Sigmoid colon (tissue), 7 donors: ENCODE results near the gene SERPINB6. TPM values are rescaled to one million over a fixed set of nuclear protein-coding genes. Genes with fewer than 3 reads are reported as not detected.

Experiments used
- DNase-seq: peaks from one replicate; pipeline ENCODE4 v3.0.0-alpha.2; 2019
- H3K27ac ChIP-seq, 4 donors: fragments of 200-600 bp; sonication (generic); one replicate each; pipeline ENCODE4 v1.5.1; 2016 to 2019; ENCODE audit warnings: mild to moderate bottlenecking in 1 of 4
- H3K27me3 ChIP-seq, 3 donors: fragments of 200-600 bp; sonication (generic); one replicate each; pipeline ENCODE4 v1.5.1; 2019; ENCODE audit warnings: mild to moderate bottlenecking in 1 of 3
- H3K36me3 ChIP-seq, 4 donors: fragments of 200-600 bp; sonication (generic); one replicate each; pipeline ENCODE4 v1.5.1; 2016 to 2019
- H3K4me1 ChIP-seq, 4 donors: fragments of 200-600 bp; sonication (generic); one replicate each; pipeline ENCODE4 v1.5.1; 2017 to 2019
- H3K4me3 ChIP-seq, 4 donors: fragments of 200-600 bp; sonication (generic); one replicate each; pipeline ENCODE4 v1.5.1; 2017 to 2019; ENCODE audit warnings: mild to moderate bottlenecking in 2 of 4, moderate library complexity in 1 of 4
- H3K9me3 ChIP-seq, 4 donors: fragments of 200-600 bp in 3 of 4; sonication (generic) in 3 of 4; one replicate each; pipeline versions ENCODE4 v1.5.1 to v1.6.1; 2013 to 2019
- EP300 ChIP-seq, 4 donors: sonication (generic); formaldehyde crosslinking; IDR thresholded peaks; one replicate each; pipeline ENCODE4 v1.6.1; 2017; ENCODE audit warnings: antibody characterized with exemption in 4 of 4
- POLR2A ChIP-seq, 2 donors: fragments of 450-650 bp; IDR thresholded peaks; one replicate each; pipeline ENCODE4 v1.6.1; 2016; ENCODE audit warnings: antibody characterized with exemption in 2 of 2, mild to moderate bottlenecking in 2 of 2, moderate library complexity in 2 of 2
- POLR2AphosphoS5 ChIP-seq, 4 donors: sonication (generic); formaldehyde crosslinking; IDR thresholded peaks; one replicate each; pipeline ENCODE4 v1.6.1; 2017; ENCODE audit warnings: antibody characterized with exemption in 4 of 4
- WGBS, 2 donors: extraction: QIAGEN DNeasy Blood & Tissue Kit; methylation state at CpG; one replicate each; pipeline ENCODE4 v1.1.7; 2013; 5-methylcytosine and 5-hydroxymethylcytosine counted together
- intact Hi-C: fragments of 100-400 bp; cut with DNase I; formaldehyde crosslinking; loops from one replicate; pipeline ENCODE4 v1.15.1; 2023
- polyA plus RNA-seq, 3 donors: library from polyadenylated mRNA; stranded (reverse); fragments of 200-250 nt; gene quantifications; one replicate each; pipeline ENCODE4 v1.2.3, GENCODE V29; 2013
- total RNA-seq, 4 donors: library from RNA; depleted of rRNA; stranded (reverse); fragments of >200 nt; gene quantifications; one replicate each; pipeline ENCODE4 v1.1.0, GENCODE V29; 2016
- TF ChIP-seq, protein P1 (sequence below), 4 experiments: fragments of 450-650 bp in 3 of 4; fragments of 200-600 bp in 1 of 4; IDR thresholded peaks; one replicate each; pipeline ENCODE4 v1.5.1; 2016 to 2019; ENCODE audit warnings: antibody characterized with exemption in 4 of 4, mild to moderate bottlenecking in 3 of 4, moderate library complexity in 2 of 4
- donor health status: healthy with polysubstance abuse.
- donor health status: Bipolar disorder and iron deficiency.
- donor health status: healthy.

The SERPINB6 gene
- total and polyA plus RNA-seq, 7 donors: 150 to 207 (median 178) TPM

DNA sequence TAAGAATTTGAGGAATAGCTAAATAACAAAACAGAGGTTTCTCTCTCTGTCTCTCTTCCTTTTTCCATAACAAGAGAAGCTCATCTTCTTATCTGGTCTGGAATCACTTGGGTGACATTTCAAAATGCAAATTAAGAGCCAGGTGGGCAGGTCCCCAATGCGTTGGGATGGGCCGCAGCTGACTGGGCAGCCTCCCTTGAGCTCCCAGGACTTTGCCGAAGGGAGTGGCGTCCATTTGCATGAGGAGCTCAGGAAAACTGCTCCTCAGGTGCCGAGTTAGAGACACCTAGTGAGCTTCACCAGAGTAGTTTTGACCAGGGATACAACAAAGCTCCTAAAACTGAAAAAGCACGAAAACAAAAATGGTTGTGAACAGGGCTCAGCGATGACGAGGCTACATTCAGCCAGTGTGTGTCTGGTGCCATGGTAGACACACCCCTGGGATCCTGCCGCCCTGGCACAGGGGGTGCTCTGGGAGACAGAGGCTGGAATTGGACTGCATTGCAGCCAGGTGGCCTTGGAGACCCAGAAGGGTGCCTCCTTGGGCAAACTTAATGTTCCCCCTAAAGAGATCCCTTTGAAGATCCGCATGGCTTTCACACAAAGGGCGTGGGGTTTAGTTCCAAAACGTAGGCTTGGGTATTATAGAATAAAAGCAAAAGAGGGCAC lies 13.5 kb upstream of the SERPINB6 start:
- TF ChIP-seq POLR2A (IDR thresholded peaks at IDR 0.05) (no peak), EP300 (IDR thresholded peaks at IDR 0.05) (no peak), POLR2AphosphoS5 (IDR thresholded peaks at IDR 0.05) (no peak)
- TF ChIP-seq, protein P1, sequence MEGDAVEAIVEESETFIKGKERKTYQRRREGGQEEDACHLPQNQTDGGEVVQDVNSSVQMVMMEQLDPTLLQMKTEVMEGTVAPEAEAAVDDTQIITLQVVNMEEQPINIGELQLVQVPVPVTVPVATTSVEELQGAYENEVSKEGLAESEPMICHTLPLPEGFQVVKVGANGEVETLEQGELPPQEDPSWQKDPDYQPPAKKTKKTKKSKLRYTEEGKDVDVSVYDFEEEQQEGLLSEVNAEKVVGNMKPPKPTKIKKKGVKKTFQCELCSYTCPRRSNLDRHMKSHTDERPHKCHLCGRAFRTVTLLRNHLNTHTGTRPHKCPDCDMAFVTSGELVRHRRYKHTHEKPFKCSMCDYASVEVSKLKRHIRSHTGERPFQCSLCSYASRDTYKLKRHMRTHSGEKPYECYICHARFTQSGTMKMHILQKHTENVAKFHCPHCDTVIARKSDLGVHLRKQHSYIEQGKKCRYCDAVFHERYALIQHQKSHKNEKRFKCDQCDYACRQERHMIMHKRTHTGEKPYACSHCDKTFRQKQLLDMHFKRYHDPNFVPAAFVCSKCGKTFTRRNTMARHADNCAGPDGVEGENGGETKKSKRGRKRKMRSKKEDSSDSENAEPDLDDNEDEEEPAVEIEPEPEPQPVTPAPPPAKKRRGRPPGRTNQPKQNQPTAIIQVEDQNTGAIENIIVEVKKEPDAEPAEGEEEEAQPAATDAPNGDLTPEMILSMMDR (IDR thresholded peaks at IDR 0.05): no peak
- Histone ChIP-seq H3K36me3 (no peaks in the 10 kb centered on the region), H3K4me1 (peaks cover 0 to 43% (median 39%) of the 10 kb centered on the region in 4 donors), H3K27ac (no peak overlapping the region), H3K9me3 (no peaks in the 10 kb centered on the region), H3K27me3 (no peaks in the 10 kb centered on the region), H3K4me3 (no peak overlapping the region)
- DNase-seq: no peak
- WGBS, 2 donors: 23 to 80% methylated on average over 12 of the region's 12 CpGs
- intact Hi-C loops: loop anchor here (5.0 kb wide), 2 partner anchors 193 to 218 kb away; partner anchors contain the start of gene WRNIP1

DNA sequence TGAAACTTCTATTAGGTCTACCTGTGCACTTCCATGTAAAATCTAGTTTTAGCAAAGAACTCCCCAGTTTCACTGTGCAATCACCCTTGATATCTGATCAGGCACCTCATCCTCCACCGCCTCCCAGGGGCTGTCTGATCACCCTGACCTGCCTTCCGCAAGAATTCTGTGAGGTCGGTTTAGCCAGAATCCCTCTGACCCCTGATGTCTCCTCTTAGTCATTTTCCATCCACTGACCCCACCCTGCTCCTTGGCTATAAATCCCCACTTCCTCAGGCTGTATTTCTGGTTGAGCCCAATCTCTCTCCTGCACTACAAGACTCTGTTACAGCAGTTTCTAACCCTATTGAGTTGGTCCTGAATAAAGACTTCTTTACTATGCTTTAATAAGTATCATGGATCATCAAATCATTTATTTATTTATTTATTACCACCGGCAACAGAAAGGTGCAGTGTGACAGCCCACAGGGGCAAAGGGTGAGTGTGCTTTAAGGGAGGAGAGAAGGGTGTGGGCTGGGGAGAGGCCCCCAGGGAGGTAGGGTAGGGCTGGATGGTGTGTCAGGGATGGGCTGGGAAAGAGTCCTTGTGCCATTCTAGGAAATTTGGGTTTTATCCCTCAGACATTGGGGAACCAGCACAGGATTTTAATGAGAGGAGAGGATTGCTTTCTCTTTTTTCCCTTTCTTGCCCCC lies 11.2 kb upstream of the SERPINB6 start:
- intact Hi-C loops: no loop called here
- no peak for DNase-seq
- Histone ChIP-seq H3K27ac (peak overlapping the region; percentile 64 to 68 (median 67)), H3K36me3 (no peaks in the 10 kb centered on the region), H3K4me1 (peaks cover 0 to 36% (median 30%) of the 10 kb centered on the region in 4 donors), H3K4me3 (no peak overlapping the region), H3K9me3 (no peaks in the 10 kb centered on the region), H3K27me3 (no peaks in the 10 kb centered on the region)
- TF ChIP-seq POLR2A (IDR thresholded peaks at IDR 0.05): no peak
- TF ChIP-seq POLR2AphosphoS5 (IDR thresholded peaks at IDR 0.05): no peak
- TF ChIP-seq EP300 (IDR thresholded peaks at IDR 0.05): no peak
- 40 to 71% methylated on average over 4 of the region's 4 CpGs for WGBS, 2 donors

DNA sequence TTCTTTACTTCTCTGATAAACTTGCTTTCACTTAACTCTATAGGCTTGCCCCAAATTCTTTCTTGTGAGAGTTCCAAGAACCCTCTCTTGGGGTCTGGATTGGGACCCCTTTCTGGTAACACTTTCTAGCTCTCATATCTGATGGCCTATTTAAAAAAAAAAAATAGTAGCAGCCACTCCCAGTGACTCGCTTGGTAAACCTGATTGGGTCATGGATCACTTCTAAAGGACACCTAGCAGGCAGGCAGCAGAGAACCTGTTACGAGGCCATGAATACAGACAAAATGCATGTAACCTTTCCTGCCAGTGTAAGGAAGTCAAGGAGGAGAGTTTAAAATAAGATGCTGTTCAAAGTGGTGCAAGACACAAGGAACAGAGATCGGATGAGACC lies 9.1 kb upstream of the SERPINB6 start:
- H3K4me1 ChIP-seq: peaks cover 0 to 32% (median 22%) of the 10 kb centered on the region in 4 donors
- H3K27me3 ChIP-seq: no peaks in the 10 kb centered on the region
- no peaks in the 10 kb centered on the region for H3K36me3 ChIP-seq
- TF ChIP-seq POLR2AphosphoS5 (IDR thresholded peaks at IDR 0.05): no peak
- TF ChIP-seq, protein P1 (IDR thresholded peaks at IDR 0.05): no peak
- TF ChIP-seq POLR2A (IDR thresholded peaks at IDR 0.05): no peak
- TF ChIP-seq EP300 (IDR thresholded peaks at IDR 0.05): no peak
- 48 to 84% methylated on average over 3 of the region's 3 CpGs for WGBS, 2 donors
- intact Hi-C loops: no loop called here
- no peak for DNase-seq
- H3K9me3 ChIP-seq: no peaks in the 10 kb centered on the region
- no peak overlapping the region for H3K4me3 ChIP-seq
- peak overlapping the region in 1 of 4 donors; percentile 64 for H3K27ac ChIP-seq

DNA sequence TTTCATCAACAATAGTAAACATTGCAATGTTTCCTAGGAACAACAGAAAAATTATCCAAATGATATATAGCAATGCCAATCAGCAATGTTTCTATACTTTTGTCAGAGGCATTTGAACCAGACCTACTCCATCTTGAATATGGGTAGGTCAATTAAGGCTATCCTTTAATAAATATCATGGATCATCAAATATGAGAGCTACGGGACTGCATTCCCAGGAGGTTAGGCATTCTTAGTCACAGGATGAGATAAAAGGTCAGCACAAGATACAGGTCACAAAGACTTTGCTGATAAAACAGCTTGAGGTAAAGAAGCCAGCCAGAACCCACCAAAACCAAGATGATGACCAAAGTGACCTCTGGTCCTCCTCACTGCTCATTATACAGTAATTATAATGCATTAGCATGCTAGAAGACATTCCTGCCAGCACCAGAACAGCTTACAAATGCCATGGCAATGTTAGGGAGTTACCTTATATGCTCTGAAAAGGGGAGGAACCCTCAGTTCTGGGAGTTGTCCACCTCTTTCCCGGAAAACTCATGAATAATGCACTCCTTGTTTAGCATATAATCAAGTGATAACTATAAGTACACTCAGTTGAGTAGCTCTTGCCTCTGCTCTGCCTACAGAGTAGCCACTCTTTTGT lies 8.6 kb upstream of the SERPINB6 start:
- no peak for DNase-seq
- H3K4me1 ChIP-seq: peaks cover 0 to 32% (median 22%) of the 10 kb centered on the region in 4 donors
- H3K36me3 ChIP-seq: no peaks in the 10 kb centered on the region
- intact Hi-C loops: no loop called here
- no peak for TF ChIP-seq POLR2AphosphoS5 (IDR thresholded peaks at IDR 0.05)
- no peak for TF ChIP-seq POLR2A (IDR thresholded peaks at IDR 0.05)
- WGBS, 2 donors: 36 to 72% methylated on average over 2 of the region's 2 CpGs
- H3K27me3 ChIP-seq: no peaks in the 10 kb centered on the region
- H3K4me3 ChIP-seq: no peak overlapping the region
- no peak overlapping the region for H3K27ac ChIP-seq
- H3K9me3 ChIP-seq: no peaks in the 10 kb centered on the region

DNA sequence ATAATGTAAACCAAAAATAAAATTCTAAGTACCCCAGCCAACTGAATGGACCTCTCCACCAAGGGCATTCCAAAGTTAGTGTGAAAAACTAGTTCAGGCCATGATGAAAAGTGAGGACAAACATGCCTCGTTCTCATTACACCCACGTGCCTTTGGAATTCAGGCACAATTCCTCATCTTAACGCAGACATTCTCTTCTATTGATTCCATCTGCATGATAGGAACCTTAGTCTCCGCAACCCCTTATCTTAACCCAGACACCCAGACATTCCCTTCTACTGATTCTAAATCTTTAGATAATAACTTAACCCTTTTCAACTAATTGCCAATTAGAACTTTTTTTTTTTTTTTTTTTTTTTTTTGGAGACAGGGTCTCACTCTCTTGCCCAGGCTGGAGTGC lies 7.6 kb upstream of the SERPINB6 start:
- no peaks in the 10 kb centered on the region for H3K9me3 ChIP-seq
- peaks cover 0 to 32% (median 22%) of the 10 kb centered on the region in 4 donors for H3K4me1 ChIP-seq
- TF ChIP-seq, protein P1 (IDR thresholded peaks at IDR 0.05): no peak
- TF ChIP-seq POLR2AphosphoS5 (IDR thresholded peaks at IDR 0.05): no peak
- H3K4me3 ChIP-seq: no peak overlapping the region
- H3K27ac ChIP-seq: no peak overlapping the region
- intact Hi-C loops: no loop called here
- 85 to 91% methylated on average over 4 of the region's 4 CpGs for WGBS, 2 donors
- DNase-seq: no peak
- no peaks in the 10 kb centered on the region for H3K36me3 ChIP-seq
- no peaks in the 10 kb centered on the region for H3K27me3 ChIP-seq
